Activated B cell treated with CpG ODN at 0.5 μM for 24 hours (primary cell): Measurements from ENCODE around the gene SPDYE6. TPM values are rescaled to one million over a fixed set of nuclear protein-coding genes. Genes with fewer than 3 reads are reported as not detected.
"Not testable (repeated sequence)": the region's sequence is repeated elsewhere in the genome, so short reads cannot be mapped to it uniquely, and the experiment has no call there.

ENCODE experiments used
- ATAC-seq: fragments of 200-7000 bp; cut with Tn5 transposase; one replicate; pipeline ENCODE4 v1.10.0; 2021; ENCODE audit warnings: low read depth, mild to moderate bottlenecking, moderate library complexity
- CTCF ChIA-PET: fragments of 350-600 bp; sonication (Branson Sonifier 250); formaldehyde crosslinking; loops from one replicate; lab custom pipeline; 2021; ENCODE audit warnings: antibody characterized with exemption; lab: Charles Lee
- POLR2A ChIA-PET: fragments of 350-600 bp; sonication (Branson Sonifier 250); formaldehyde crosslinking; loops from one replicate; lab custom pipeline; 2021; ENCODE audit warnings: antibody characterized with exemption; lab: Charles Lee
- DNase-seq: peaks from one replicate; pipeline ENCODE4 v3.0.0; 2022
- H3K27ac Mint-ChIP-seq: one replicate; pipeline ENCODE4 v1.8.0; 2020; ENCODE audit warnings: mixed read lengths
- H3K27me3 Mint-ChIP-seq: one replicate; pipeline ENCODE4 v1.8.0; 2021; ENCODE audit warnings: mixed read lengths
- H3K36me3 Mint-ChIP-seq: one replicate; pipeline ENCODE4 v1.8.0; 2021; ENCODE audit warnings: low read depth, mixed read lengths
- H3K4me1 Mint-ChIP-seq: one replicate; pipeline ENCODE4 v1.8.0; 2021; ENCODE audit warnings: mixed read lengths
- H3K4me3 Mint-ChIP-seq: one replicate; pipeline ENCODE4 v1.8.0; 2020; ENCODE audit warnings: mild to moderate bottlenecking, mixed read lengths
- H3K9me3 Mint-ChIP-seq: one replicate; pipeline ENCODE4 v1.8.0; 2020; ENCODE audit warnings: mixed read lengths
- CTCF ChIP-seq: fragments of 200-600 bp; IDR thresholded peaks from one replicate; pipeline ENCODE4 v1.8.0; 2022; ENCODE audit warnings: antibody characterized with exemption, mild to moderate bottlenecking
- intact Hi-C: fragments of 100-400 bp; cut with micrococcal nuclease; formaldehyde crosslinking; loops from one replicate; pipeline ENCODE4 v1.15.1; 2024
- total RNA-seq: library from RNA; stranded (reverse); gene quantifications from 2 replicates; pipeline ENCODE4 v1.2.3, GENCODE V29; 2022

Gene SPDYE6
- not detected in 2 replicates for total RNA-seq

GRCh38 chr7:102356344-102356743, at the start of gene SPDYE6:
TSS of gene SPDYE6 (minus strand) at chr7:102356444. CDS start at chr7:102356023, 421 bp downstream.
- POLR2A ChIA-PET, intact Hi-C loops, DNase-seq, CTCF ChIA-PET, H3K9me3 Mint-ChIP-seq, H3K27me3 Mint-ChIP-seq, H3K4me3 Mint-ChIP-seq, ATAC-seq, H3K4me1 Mint-ChIP-seq, H3K36me3 Mint-ChIP-seq, H3K27ac Mint-ChIP-seq: not testable (repeated sequence)

GRCh38 chr7:102404862-102405188, 48.6 kb upstream of the SPDYE6 start:
- not testable (repeated sequence) for ATAC-seq, H3K27ac Mint-ChIP-seq, H3K9me3 Mint-ChIP-seq, H3K4me3 Mint-ChIP-seq, DNase-seq, H3K27me3 Mint-ChIP-seq
- Mint-ChIP-seq H3K36me3 (peaks cover 86% of the 10 kb centered on the region), H3K4me1 (peaks cover 39% of the 10 kb centered on the region)
- CTCF ChIA-PET: interaction anchor here (0.6 to 11.1 kb wide), 12 partner anchors 8 to 118 kb away, joined by 3 to 219 read pairs (median 7); partner anchors contain the start of genes ALKBH4, LRWD1, ORAI2 and PRKRIP1
- POLR2A ChIA-PET: interaction anchor here (0.8 to 32.9 kb wide), 10 partner anchors 8 to 125 kb away, joined by 3 to 886 read pairs (median 5); partner anchors contain the start of gene ORAI2
- intact Hi-C loops: loop anchor here (1.0 to 2.0 kb wide), 3 partner anchors 16 to 59 kb away; partner anchors contain the start of genes ALKBH4 and LRWD1

- Mint-ChIP-seq H3K27me3 (no peaks in the 10 kb centered on the region), H3K27ac (no peak overlapping the region), H3K4me3 (no peak overlapping the region), H3K9me3 (peaks cover 2% of the 10 kb centered on the region), H3K4me1 (peaks cover 37% of the 10 kb centered on the region), H3K36me3 (peaks cover 86% of the 10 kb centered on the region)
- TF ChIP-seq CTCF: no peak
- intact Hi-C loops: loop anchor here (1.0 to 2.0 kb wide), 3 partner anchors 17 to 60 kb away; partner anchors contain the start of genes ALKBH4 and LRWD1
- no peak for DNase-seq
- POLR2A ChIA-PET: interaction anchor here (0.8 to 32.9 kb wide), 10 partner anchors 8 to 125 kb away, joined by 3 to 886 read pairs (median 5); partner anchors contain the start of gene ORAI2
- peak; percentile 94 for ATAC-seq
- CTCF ChIA-PET: interaction anchor here (0.5 to 11.1 kb wide), 14 partner anchors 8 to 117 kb away, joined by 3 to 219 read pairs (median 5); partner anchors contain the start of genes ALKBH4, LRWD1, ORAI2 and PRKRIP1
Observed at GRCh38 chr7:102404005-102404861, 48.0 kb upstream of the SPDYE6 start.

GRCh38 chr7:102403563-102403962, 47.3 kb upstream of the SPDYE6 start:
- Mint-ChIP-seq H3K4me1 (peaks cover 31% of the 10 kb centered on the region), H3K27ac (no peak overlapping the region), H3K9me3 (no peaks in the 10 kb centered on the region), H3K36me3 (peaks cover 83% of the 10 kb centered on the region), H3K27me3 (no peaks in the 10 kb centered on the region), H3K4me3 (no peak overlapping the region)
- ChIA-PET CTCF (interaction anchor here (1.2 to 11.1 kb wide), 4 partner anchors 11 to 69 kb away, joined by 5 to 219 read pairs (median 18); no protein-coding TSS in a partner anchor), POLR2A (interaction anchor here (1.8 to 32.9 kb wide), 4 partner anchors 12 to 41 kb away, joined by 6 to 886 read pairs (median 130); partner anchors contain the start of gene ORAI2)
- no peak for TF ChIP-seq CTCF
- intact Hi-C loops: no loop called here
- DNase-seq (no peak), ATAC-seq (no peak)

GRCh38 chr7:102400360-102400759, 44.1 kb upstream of the SPDYE6 start:
- Mint-ChIP-seq H3K27me3 (no peaks in the 10 kb centered on the region), H3K27ac (no peak overlapping the region), H3K36me3 (peaks cover 61% of the 10 kb centered on the region), H3K9me3 (no peaks in the 10 kb centered on the region), H3K4me1 (peaks cover 39% of the 10 kb centered on the region), H3K4me3 (no peak overlapping the region)
- intact Hi-C loops: no loop called here
- no peak for ATAC-seq
- ChIA-PET POLR2A (no interaction called here), CTCF (interaction anchor here (0.9 to 1.2 kb wide), 4 partner anchors 9 to 71 kb away, joined by 3 to 5 read pairs (median 3); no protein-coding TSS in a partner anchor)
- no peak for TF ChIP-seq CTCF
- DNase-seq: no peak
